ENCODE data around the gene CNRIP1.

DNA sequence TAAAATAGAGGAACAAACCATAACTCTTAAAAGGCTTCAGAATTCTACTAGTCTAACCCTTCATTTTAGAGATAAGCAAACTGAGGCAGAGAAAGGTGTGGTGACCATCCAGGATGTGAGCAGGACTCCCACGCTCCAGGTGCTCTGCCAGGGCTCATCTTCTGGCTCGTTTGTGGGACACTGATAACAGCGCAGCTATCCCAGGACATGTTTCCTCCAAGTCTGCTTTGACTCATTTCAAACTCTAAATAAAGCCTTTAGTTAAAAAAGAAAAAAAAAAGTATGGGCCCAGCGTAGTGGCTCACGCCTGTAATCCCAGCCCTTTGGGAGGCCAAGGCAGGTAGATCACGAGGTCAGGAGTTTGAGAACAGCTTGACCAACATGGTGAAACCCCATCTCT is 28.4 kb downstream of the CNRIP1 start:
- no peak for TF ChIP-seq NFIC (IDR thresholded peaks at IDR 0.05)
- no peak for TF ChIP-seq CEBPB (IDR thresholded peaks at IDR 0.05)
- no peak for TF ChIP-seq RAD21 (IDR thresholded peaks at IDR 0.05; ENCODE audit: low read depth)
- no peak for TF ChIP-seq TCF12 (IDR thresholded peaks at IDR 0.05; ENCODE audit: low read depth)
- TF ChIP-seq EP300 (IDR thresholded peaks at IDR 0.05; ENCODE audit: borderline replicate concordance): no peak
- no peak for TF ChIP-seq YY1 (IDR thresholded peaks at IDR 0.05; ENCODE audit: low read depth)
- TF ChIP-seq EGR1 (IDR thresholded peaks at IDR 0.05): no peak
- TF ChIP-seq, protein P1, sequence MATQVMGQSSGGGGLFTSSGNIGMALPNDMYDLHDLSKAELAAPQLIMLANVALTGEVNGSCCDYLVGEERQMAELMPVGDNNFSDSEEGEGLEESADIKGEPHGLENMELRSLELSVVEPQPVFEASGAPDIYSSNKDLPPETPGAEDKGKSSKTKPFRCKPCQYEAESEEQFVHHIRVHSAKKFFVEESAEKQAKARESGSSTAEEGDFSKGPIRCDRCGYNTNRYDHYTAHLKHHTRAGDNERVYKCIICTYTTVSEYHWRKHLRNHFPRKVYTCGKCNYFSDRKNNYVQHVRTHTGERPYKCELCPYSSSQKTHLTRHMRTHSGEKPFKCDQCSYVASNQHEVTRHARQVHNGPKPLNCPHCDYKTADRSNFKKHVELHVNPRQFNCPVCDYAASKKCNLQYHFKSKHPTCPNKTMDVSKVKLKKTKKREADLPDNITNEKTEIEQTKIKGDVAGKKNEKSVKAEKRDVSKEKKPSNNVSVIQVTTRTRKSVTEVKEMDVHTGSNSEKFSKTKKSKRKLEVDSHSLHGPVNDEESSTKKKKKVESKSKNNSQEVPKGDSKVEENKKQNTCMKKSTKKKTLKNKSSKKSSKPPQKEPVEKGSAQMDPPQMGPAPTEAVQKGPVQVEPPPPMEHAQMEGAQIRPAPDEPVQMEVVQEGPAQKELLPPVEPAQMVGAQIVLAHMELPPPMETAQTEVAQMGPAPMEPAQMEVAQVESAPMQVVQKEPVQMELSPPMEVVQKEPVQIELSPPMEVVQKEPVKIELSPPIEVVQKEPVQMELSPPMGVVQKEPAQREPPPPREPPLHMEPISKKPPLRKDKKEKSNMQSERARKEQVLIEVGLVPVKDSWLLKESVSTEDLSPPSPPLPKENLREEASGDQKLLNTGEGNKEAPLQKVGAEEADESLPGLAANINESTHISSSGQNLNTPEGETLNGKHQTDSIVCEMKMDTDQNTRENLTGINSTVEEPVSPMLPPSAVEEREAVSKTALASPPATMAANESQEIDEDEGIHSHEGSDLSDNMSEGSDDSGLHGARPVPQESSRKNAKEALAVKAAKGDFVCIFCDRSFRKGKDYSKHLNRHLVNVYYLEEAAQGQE (IDR thresholded peaks at IDR 0.05; ENCODE audit: low read depth): no peak
- TF ChIP-seq CREB1 (IDR thresholded peaks at IDR 0.05; ENCODE audit: low read depth): no peak
- TF ChIP-seq, protein P2, sequence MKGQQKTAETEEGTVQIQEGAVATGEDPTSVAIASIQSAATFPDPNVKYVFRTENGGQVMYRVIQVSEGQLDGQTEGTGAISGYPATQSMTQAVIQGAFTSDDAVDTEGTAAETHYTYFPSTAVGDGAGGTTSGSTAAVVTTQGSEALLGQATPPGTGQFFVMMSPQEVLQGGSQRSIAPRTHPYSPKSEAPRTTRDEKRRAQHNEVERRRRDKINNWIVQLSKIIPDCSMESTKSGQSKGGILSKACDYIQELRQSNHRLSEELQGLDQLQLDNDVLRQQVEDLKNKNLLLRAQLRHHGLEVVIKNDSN (IDR thresholded peaks at IDR 0.05): no peak
- no peak for TF ChIP-seq TAF1 (IDR thresholded peaks at IDR 0.05; ENCODE audit: low read depth)
- no peak for TF ChIP-seq ZBTB7A (IDR thresholded peaks at IDR 0.05; ENCODE audit: low read depth)
- no peak for TF ChIP-seq FOXM1 (IDR thresholded peaks at IDR 0.05; ENCODE audit: borderline replicate concordance, low read depth)
- TF ChIP-seq, protein P3, sequence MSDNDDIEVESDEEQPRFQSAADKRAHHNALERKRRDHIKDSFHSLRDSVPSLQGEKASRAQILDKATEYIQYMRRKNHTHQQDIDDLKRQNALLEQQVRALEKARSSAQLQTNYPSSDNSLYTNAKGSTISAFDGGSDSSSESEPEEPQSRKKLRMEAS (IDR thresholded peaks at IDR 0.05): no peak
